GM18861 (cell line): ENCODE measurements around the gene COL4A3.

Source experiments
- ATAC-seq: cut with Tn5 transposase; IDR thresholded peaks from one replicate; pipeline ENCODE4 v1.9.1; 2021; ENCODE audit not compliant: unreplicated experiment

Gene COL4A3

DNA sequence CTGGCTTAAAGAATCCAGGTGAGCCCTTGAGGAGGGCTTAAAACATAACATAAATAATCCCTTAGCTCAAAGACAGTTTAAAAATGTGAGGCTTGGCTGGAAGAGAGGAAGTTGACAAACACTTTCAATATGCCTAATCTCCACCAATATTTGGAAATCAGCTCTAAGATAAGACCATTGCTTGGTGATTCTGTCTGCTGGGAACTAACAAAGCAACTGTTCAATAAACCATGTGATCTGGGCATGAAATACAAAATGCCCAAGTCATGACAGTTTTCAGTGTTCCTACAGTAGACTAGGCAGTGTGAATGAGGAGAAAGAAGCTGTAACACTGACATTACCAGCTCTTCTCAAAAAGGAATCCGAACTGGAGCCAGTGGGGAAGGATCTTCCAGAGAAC lies 171.3 kb downstream of the COL4A3 start:
- no peak for ATAC-seq

DNA sequence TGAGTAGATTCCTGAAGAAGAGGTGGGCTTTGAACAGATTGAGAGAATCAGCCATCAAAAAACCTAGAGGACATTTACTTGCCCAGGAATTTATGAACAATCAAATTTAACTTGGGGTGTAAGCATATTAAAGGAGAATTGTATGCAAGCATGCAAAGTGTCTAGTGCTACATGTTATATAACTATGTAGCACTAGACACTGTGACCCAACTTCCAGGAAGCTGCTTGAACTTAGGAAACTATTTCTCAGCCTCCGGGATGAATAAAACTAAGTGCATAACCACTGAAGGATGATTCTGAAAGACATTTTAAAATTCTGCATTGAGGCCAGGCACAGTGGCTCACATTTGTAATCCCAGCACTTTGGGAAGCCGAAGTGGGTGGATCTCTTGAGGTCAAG lies 173.0 kb downstream of the COL4A3 start:
- ATAC-seq: no peak

DNA sequence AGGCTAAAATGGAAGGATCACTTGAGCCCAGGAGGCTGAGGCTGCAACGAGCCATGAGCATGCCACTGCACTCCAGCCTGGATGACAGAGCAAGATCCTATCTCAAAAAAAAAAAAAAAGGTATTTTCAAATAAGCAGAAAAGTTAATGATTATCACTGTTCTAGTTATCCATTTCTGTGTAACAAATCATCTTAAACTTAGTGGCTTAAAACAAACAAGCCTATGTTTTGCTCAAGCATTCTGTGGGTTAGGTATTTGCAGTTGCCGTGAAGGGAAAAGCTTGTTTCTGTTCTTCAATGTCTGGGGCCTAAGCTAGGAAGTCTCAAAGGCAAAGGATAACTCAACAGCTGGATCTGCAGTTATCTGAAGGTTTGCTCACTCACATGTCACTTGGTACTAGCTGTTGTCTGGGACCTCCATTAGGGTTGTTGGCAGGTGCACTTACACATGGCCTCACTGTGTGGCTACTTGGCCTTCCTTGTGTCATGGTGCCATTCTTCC lies 174.7 kb downstream of the COL4A3 start:
- no peak for ATAC-seq

DNA sequence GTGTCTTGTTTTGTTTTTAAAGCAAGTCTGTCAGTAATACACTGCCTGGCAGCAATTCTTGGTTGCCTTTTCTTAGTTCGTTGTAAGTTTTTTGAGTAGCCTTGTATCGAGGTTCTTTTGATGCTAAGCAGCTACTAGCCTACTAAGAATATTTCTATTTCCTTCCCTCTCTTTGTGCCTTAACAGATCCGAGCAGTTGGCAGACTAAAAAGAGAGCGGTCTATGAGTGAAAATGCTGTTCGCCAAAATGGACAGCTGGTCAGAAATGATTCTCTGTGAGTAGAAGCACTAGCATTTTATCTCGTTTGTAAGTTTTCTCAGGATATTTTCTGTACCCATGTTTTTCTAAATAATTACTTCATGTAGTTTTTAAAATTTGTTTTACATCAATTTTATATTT lies 175.7 kb downstream of the COL4A3 start:
- no peak for ATAC-seq

DNA sequence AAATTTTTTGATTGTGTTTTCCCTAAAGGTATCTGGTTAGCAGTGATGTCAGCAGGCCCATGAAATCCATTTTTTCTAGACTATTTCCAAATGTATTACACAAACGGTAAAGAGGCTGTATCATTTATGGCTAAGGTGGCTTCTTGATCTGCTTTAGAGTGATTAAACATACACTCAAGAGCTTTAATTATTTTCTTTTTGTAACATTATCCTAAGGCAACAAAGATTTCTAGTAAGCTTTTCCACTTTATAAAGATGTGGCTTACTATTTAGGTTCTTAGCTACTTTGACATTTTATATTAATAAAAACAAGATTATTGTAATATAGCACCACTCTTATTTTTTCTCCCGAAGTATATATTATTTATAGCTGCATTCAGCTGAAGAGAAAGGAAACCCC lies 177.1 kb downstream of the COL4A3 start:
- no peak for ATAC-seq

DNA sequence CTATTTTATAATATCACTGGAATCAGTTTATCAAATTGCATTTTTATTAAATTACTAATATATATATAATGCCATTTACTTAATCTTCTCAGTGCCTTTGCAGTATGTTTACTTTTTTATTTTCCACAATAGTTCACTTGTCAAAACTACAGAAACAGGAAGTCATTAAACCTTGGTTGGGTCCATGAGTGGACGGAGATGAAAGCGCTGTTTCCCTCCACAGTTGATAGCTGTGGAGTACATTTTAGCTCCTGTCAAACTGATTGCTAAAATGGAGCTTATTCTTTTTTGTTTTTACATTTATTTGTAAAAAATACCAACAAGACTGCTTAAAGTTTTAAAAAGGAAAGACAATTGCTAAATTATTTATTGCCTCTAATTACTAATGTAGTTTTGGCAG lies 179.8 kb downstream of the COL4A3 start:
- no peak for ATAC-seq

DNA sequence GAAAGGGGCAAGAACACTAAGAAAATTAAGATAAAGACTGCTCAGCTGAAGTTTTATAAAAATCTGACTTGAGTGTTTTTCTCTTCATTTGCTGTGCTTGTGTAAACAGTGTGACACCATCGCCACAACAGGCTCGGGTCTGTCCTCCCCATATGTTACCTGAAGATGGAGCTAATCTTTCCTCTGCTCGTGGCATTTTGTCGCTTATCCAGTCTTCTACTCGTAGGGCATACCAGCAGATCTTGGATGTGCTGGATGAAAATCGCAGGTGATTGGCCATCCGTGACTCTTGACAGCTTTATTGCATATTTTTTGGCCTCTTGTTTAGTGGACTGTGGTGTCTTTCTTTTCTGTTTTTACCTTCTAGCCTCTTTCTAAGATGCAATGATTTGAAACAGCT lies 182.7 kb downstream of the COL4A3 start:
- ATAC-seq: no peak

DNA sequence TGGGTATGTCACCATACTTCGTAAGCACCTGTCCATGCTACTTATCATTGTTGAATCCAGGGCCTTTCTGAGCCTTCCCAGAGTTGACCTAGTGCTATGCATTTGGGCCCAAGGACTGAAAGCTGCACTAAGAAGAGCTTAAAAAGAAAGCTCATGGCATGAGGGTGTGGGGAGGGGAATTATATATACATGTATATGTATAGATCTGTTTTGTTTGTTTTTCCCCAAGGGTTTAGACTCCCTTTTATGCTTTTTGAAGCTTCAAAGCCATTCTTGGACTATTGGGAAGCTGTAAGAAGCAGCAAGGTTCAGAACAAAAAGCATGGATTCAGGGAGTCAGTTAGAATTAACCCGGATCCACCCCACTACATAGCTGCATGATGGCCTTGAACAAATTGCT lies 183.9 kb downstream of the COL4A3 start:
- no peak for ATAC-seq

DNA sequence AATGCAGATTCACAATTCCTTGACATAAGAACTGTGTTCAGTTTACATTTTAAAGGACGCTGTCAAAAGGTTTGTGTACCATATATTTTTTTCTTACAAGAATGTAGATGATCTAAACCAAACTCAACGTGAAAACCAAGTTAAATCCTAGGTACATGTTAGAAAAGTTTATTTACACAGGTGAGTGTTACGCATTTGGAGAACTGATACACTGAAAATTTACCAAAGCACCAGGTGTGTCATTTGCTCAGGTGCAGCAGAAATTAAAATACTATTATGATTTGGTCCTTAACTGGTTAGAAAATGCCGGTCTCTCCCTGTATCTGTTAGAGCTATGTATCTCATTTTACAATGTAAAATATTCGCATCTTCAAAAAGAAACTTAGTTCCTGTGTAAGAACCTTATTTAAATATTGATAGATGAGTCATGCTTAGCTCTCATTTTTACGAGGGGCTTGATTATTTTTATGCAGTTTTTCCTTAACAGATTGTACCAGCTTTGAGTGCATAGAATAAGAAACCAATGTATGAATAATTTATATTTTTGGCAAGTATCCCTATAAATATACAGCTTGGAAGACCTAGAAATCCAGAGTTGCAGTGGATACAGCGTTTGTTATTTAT lies 185.7 kb downstream of the COL4A3 start:
- no peak for ATAC-seq

DNA sequence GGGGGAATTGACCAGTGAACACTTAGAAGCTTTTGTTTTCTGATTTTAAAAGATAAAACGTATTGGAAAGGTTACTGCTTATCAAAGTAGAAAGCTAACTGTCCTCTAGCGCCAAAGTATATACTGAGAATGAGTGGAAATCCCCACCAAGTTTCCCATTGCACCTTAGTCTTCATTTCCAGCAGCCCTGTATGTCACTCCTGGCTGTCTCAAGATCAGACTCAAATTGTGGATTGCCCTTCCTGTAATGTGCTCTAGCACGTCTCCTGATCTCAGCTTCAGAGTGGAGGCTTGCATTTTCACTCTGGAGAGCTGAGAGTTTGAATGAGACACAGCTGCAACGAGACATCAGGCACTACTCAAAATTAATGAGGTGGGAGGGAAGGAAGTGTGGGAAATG lies 187.2 kb downstream of the COL4A3 start:
- ATAC-seq: no peak

DNA sequence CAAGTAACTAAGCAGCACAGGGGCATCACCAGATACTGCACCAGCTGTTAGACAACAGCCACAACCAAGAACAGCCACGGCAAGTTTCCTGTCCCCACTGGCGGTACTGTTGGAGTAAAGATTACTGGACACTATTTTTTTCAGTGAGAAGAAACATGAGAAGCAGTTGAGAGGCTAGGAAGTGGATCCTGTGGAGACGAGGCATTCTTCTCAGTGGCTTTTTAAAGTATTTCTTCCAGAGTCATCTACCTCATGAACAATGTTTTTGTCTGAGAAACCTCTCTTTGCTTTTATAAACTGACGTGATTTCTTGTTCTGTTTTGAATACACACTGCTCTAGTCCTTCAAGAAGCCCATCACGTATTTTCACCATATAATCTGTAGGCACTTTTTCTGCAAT lies 195.9 kb downstream of the COL4A3 start:
- no peak for ATAC-seq

DNA sequence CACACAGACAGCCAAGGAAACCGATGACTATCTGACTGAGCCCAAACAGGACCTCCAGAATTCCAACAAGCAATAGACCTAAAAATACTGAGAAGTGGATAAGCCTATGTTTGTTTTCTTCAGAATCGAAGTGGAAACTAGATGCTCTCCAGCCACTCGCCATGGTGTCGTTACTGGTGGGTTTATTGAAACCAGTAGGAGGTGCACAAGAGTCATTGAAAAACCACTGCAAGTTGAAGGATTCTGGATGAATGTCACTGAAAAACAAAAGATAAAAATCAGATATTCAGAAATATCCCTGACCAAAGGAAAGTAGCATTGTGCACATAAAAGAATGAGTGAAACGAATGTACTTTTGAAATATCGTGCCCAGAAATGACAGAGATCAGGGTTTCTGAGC lies 199.3 kb downstream of the COL4A3 start:
- no peak for ATAC-seq
